ENCODE measurements around the gene RAB20. TPM values are rescaled to one million over a fixed set of nuclear protein-coding genes. Genes with fewer than 3 reads are reported as not detected.
"Not testable (repeated sequence)": the region's sequence is repeated elsewhere in the genome, so short reads cannot be mapped to it uniquely, and the experiment has no call there.

Gene RAB20, protein sequence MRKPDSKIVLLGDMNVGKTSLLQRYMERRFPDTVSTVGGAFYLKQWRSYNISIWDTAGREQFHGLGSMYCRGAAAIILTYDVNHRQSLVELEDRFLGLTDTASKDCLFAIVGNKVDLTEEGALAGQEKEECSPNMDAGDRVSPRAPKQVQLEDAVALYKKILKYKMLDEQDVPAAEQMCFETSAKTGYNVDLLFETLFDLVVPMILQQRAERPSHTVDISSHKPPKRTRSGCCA
- total RNA-seq (2014; rRNA removed; shearing (Covaris generic)), result 0.43 and 0.75 TPM in 2 replicates

DNA sequence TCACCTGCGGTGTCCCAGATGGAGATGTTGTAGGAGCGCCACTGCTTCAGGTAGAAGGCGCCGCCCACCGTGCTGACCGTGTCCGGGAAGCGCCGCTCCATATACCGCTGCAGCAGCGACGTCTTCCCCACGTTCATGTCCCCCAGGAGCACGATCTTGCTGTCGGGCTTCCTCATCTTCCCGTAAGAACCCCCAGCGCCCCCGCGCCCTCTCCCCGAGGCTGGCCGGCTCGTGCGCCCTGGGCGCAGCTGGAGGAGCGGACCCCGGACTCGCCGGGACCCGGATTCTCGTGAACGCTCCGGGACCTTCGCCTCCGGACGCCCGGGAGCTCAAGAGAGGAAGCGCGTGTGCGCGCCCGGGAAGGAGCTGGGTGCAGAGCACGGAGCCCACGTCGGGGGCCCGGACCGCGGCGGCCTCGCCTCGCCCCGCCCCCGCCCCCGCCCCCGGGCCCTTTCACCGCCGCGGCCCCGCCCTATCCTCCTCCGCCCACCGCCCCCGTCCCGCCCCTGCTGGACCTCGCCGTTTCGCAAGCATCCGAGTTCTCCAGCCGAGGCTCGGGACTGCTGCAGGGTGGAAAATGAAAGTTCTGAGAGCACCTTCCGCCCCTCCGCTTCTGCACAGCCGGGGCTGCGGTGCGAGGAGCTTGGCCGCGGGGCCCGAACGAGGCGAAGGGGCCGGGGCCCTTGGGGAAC, at the start of gene RAB20:
TSS of gene RAB20 (minus strand) at position 379 of the 692 bp plus-strand sequence. CDS start at position 176, 203 bp downstream.
- in situ Hi-C loops (cut with HindIII; ENCODE audit: low sequenced_read_pairs), result no loop called here
- peak; percentile 7 for DNase-seq (ENCODE audit: low spot score)

DNA sequence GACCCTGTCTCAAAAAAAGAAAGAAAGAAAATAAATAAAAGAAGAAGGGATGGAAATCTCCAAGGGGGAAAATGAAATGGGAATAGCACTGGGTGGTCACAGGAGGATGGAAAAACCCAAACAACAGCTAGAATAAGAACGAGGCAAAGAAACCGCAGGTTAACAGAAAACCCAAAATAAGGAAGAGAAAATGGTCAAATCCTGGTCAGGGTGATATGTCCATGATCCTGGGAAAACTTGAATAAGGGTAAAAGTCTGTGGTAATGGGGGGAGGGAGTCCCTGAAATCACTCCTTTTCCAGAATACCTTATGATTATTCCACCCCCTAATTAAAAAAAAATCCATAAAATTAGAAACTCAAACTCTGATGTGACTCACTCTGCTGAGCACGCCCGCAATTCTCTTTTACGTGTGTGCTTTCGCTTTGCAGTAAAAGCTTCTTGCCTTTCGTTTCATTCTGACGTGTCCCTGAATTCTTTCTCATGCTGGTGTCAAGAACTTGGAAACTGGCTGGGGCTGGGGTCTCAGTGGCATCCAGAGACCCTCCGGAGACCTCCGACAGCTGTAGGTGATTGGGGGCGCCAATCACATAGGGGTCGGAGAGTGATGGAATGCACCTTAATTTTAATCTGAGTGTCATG, 49.6 kb upstream of the RAB20 start:
- in situ Hi-C loops (cut with HindIII; ENCODE audit: low sequenced_read_pairs), result no loop called here
- no peak for DNase-seq (ENCODE audit: low spot score)

DNA sequence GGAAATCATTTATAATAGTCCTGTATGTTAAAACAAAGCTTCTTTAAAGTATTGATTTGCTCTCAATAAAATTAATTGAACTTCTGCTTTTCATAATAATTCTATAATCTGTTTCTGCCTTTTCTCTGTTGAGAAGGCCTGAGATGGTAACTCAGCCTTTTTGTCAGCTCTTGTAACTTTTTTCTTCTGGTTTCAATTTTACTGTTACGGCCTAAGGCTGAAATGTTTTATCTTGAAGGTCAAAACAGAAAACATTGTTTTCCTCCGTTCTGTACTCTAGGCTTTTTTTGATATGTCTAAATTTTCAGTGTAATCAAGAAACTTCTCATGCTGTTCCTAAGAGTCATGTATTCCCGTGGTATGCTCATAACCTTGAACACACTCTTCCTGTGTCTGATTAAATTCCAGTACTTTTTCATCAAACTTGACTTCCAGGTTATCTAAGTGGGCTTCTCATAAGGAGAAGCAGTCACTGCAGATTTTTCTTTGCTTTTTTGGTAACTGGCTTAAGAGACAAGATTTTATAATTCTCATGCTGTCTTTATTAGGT, 46.2 kb upstream of the RAB20 start:
- DNase-seq (ENCODE audit: low spot score), result no peak
- in situ Hi-C loops (cut with HindIII; ENCODE audit: low sequenced_read_pairs), result no loop called here

DNA sequence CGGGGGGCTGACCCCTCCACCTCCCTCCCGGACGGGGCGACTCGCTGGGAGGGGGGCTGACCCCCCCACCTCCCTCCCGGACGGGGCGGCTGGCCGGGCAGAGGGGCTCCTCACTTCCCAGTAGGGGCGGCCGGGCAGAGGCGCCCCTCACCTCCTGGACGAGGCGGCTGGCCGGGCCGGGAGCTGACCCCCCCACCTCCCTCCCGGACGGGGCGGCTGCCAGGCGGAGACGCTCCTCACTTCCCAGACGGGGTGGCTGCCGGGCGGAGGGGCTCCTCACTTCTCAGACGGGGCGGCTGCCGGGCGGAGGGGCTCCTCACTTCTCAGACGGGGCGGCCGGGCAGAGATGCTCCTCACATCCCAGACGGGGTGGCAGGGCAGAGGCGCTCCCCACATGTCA, 44.8 kb upstream of the RAB20 start:
- in situ Hi-C loops (cut with HindIII; ENCODE audit: low sequenced_read_pairs); DNase-seq (ENCODE audit: low spot score): not testable (repeated sequence)

DNA sequence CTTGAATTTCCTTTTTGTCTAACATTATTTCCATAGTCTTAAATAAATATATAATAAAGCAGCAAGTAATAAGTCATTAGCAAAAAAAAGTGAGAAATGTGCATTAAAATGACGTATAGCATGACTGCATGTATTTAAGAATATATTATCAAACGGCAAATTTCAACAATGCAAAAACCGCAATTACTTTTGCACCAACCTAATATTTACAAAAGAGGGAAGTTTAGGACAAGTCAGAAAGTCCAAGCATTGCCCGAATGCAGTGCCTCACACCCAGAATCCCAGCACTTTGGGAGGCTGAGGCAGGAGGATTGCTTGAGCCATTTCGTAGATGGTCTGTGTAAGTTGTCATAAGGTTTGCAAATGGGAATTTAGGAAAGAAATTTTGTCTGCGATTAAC, 43.6 kb upstream of the RAB20 start:
- in situ Hi-C loops (cut with HindIII; ENCODE audit: low sequenced_read_pairs), result no loop called here

DNA sequence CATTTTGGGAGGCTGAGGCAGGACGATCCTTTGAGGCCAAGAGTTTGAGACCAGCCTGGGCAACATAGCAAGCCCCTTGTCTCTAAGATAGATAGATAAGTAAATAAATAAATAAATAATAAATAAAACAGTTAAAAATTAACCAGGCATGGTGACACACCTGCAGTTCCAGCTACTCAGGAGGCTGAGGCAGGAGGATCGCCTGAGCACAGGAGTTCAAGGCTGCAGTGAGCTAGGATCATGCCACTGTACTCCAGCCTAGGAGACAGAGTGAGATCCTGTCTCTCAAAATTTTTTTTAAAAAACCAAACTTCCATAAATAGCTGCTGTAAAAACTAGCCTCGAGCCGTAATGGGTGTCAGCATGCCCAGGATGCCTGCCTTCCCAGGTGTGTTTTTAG, 39.5 kb upstream of the RAB20 start:
- in situ Hi-C loops (cut with HindIII; ENCODE audit: low sequenced_read_pairs), result no loop called here

More for the DNA sequence above, 43.6 kb upstream of the RAB20 start:
- no peak for DNase-seq (ENCODE audit: low spot score)

DNA sequence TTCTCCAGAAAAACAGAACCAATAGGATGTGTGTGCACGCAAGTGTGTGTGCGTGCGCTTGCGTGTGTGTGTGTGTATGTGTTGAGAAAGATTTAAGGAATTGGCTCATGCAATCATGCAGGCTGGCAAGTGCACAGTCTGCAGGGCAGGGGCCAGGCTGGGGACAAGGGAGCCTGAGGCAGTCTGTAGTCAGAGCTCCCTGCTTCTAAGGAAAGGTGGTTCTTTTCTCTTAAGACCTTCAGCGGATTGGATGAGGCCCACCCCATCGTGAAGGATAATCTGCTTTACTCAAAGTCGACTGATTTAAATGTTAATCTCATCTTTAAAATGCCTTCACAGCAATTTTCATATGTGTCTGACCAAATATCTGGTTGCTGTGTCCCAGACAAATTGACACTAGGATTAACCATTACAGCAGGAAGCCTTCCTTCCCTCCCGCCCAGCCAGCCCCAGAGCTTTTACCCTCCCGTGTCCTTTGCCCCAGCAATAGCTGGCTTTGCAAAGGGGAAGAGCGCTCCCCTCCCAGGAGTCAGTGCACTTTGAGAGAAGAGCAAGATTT, 38.8 kb upstream of the RAB20 start:
- in situ Hi-C loops (cut with HindIII; ENCODE audit: low sequenced_read_pairs), result no loop called here
- no peak for DNase-seq (ENCODE audit: low spot score)

More for the DNA sequence above, 39.5 kb upstream of the RAB20 start:
- DNase-seq (ENCODE audit: low spot score), result no peak

DNA sequence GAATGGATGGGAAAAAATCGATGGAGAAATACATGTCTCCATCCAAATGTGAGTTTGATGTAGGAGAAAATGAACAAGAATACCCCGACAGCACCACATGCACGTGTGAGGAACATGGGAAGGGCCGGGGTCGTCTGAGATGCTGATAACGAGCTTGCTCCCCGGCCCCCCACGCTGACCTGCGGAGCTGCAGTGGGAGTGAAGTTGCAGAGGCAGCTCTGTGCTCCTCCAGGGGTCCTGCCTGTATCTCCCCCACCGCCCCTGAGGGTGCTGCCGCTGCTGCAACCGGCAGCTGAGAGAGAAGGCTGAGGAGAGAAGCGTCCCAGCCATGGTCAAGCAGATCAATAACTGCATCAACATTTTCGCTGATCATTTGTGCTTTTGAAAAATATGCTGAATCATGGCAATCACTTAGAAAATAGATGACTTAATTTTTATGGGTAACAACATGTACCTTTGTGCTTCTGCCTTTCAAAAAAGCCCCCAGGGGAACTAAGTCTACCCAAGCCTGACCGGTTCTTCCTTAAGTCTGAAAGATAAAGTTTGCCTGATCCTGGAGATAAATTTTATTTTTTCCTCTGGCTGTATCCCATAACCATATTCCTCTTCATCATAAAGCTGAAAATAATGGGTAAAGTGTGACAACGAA, 35.6 kb upstream of the RAB20 start:
- in situ Hi-C loops (cut with HindIII; ENCODE audit: low sequenced_read_pairs), result no loop called here

DNA sequence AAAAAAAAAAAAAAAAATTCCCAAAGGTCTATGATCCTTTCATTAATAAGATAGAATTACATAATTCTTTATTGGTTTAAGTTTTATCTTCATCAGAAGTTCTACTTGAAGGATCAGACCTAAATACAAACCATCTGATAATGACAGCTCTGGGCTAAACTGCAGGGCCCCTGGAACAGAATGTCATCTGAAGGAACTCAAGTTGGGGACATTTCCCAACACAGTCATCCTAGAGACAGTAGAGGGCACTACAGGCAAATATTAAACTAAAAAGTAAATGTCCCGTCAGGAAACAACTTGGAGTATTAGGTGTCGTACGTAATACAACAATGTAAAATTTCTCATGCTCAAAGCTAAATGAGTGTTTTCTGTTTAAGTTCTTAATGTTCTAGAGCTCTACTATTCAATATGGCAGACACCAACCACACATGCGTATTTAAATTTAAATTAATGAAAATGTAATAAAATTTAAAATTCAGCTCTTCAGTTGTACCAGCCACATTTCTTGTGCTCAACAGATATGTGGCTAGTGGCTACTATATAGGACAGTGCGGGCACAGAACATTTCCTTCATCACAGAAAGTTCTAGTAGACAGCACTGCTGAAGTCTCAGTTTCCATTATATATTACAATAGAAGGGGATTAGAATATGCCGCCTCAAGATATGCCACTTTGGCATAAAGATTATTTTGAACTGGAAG, 32.1 kb upstream of the RAB20 start:
- in situ Hi-C loops (cut with HindIII; ENCODE audit: low sequenced_read_pairs), result no loop called here
- DNase-seq (ENCODE audit: low spot score), result peak; percentile 68

More for the DNA sequence above, 35.6 kb upstream of the RAB20 start:
- no peak for DNase-seq (ENCODE audit: low spot score)

DNA sequence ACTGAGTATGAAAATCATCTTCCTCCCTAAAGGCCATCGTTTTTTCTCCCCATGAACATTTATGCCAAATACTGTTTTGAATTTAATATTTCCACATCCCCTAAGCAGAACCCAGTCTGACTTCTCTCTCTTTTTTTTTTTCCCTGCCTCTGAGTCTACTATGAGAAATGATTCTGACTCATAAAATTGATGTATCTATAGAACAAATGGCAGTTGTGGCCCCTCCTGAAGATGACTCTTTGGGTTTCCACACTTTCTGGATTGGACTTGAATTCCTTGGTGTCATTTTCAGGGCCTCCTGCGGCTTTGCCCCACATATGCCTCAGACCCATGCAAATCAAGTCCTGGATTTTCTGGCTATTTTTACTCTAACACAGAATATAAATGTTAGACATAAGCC, 31.1 kb upstream of the RAB20 start:
- in situ Hi-C loops (cut with HindIII; ENCODE audit: low sequenced_read_pairs), result no loop called here
- DNase-seq (ENCODE audit: low spot score), result no peak

DNA sequence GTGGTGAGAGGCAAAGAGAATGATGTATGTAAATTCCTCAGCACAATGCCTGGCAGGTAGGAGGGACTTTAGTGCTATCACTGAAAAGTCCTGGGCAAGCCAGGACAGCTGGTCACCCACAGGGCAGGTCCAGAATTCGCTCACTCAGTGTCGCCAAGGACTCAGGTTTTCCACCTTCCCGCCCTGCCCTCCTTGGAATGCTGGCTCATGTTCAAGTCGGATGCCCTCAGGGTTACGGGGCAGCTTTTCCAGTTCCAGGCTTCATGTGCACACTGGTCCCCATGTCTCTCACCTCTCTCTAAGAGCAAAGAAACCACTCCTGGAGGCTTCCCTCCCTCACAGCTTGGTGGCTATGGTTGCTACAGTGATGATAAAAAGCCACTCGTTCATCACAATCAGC, 29.1 kb upstream of the RAB20 start:
- DNase-seq (ENCODE audit: low spot score), result no peak
- in situ Hi-C loops (cut with HindIII; ENCODE audit: low sequenced_read_pairs), result no loop called here

DNA sequence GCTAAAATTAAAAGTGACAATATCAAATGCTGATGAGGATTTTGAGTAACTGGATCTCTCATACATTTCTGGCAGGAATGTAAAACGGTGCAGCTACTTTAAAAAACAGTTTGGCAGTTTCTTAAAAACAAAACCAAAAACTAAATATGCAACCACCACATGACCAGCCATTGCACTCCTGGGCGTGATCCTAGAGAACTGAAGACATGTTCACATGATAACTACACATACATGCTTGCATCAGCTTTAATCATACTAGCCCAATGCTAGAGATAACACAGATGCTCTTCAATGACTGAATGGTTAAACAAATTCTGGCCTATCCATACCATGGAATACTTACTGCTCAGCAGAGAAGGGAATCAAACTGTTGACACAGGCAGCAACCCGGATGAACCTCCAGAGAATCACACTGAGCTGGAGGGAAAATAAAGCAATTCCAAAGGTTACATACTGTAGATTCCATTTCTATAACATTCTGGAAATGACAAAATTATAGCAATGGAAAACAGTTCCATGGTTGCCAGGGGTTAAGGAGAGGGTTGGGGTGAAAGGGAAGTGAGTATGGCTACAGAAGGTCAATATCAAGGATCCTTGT, 28.4 kb upstream of the RAB20 start:
- in situ Hi-C loops (cut with HindIII; ENCODE audit: low sequenced_read_pairs), result no loop called here
- DNase-seq (ENCODE audit: low spot score), result no peak

DNA sequence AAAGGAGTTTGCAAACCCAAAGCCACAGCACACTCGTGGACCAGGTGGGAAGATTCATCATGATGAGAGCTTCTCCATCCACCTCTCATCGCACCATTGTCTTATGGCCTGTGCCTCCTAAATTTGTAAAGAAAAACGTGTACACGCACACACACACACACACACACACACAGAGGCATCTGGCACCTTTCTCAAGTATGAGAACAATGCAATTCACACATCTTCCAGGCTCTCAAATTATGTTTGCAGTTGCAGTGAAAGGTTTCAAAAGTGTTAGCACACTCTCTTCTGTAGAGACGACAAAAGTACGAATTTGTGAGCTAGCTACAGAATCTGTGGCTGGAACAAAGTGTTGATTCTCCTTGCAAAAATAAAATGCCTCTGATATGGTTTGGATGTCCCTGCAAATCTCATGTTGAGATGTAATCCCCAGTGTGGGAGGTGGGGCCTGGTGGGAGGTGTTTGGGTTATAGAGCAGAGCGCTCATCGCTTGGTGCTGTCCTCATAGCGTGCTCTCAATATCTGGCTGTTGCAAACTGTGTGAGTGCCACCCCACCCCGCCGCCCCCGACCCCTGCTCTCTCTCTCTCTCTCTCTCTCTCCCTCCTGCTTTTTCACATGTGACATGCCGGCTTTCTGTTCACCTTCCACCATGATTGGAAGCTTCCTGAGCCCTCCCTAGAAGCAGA, 21.8 kb upstream of the RAB20 start:
- in situ Hi-C loops (cut with HindIII; ENCODE audit: low sequenced_read_pairs), result no loop called here
- no peak for DNase-seq (ENCODE audit: low spot score)

DNA sequence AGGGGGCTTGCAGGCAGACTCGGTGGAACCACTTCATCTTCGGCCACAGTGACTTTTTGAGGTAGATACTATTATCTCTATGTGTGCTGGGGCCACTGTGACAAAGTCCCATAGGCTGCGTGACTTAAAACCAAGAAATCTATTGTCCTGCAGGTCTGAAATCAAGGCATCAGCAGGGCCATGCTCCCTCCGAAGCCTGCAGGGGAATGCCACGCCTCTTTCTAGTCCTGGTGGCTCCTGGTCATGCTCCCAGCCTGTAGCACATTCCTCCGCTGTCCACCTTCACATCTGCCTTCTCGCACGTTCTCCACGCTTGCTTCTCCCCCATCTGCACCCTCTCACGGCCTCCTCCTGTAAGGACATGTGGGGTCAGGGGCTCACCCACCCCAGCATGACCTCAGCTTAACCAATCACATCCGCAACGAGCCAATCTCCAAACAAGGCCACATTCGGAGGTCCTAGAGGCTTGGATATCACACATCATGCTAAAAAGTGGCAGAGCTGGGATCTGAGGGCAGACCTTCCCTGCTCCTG, 21.0 kb upstream of the RAB20 start:
- DNase-seq (ENCODE audit: low spot score), result no peak

DNA sequence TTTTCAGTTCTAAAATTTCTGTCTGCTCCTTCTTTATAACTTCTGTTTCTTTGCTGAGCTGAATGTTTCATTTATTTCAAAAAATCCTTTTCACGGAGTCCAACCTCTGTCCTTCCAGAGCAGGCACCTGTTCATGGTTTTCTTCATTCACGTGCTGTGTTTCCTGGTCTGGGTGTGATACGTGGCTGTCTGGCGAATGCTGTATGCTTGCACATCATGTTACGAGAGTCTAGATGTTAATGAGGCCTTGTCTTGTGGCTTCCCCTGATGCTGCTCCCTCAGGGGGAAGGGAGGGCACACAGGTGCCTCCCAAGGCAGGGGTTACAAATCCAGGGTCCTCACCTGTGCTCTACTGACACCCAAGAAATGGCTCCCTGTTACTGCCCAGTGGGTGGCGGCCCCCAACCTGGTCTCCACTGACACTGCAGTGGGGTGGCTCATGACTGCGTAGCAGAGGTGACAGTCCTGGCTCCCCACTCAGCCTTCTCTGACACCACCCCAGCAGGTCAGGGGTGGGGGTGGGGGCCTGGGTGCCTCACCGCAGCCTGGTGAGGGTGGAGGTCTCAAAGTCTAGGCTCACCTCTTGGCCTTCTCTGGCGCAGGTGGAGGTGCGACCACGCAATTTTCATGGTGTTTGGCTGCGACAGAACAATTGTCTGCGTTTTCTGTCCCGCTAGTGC, 20.1 kb upstream of the RAB20 start:
- DNase-seq (ENCODE audit: low spot score), result no peak
- in situ Hi-C loops (cut with HindIII; ENCODE audit: low sequenced_read_pairs), result no loop called here

More for the DNA sequence above, 21.0 kb upstream of the RAB20 start:
- in situ Hi-C loops (cut with HindIII; ENCODE audit: low sequenced_read_pairs), result no loop called here

DNA sequence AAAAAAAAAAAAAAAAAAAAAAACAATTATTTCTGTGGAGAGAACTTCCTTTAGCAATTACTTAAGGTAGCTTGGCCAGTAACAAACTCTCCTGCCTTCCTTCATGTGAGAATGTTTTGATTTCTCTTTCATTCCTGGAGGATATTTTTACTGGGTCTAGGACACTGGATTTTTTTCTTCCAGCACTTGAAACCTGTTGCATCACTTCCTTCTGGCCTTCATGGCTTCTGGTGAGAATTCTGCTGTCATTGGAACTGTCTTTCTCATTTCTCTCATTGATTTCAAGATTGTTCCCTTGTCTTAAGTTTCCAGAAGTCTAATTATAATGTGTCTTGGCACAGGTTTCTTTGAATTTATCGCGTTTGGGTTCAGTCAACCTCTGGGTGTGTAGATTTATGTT, 19.3 kb upstream of the RAB20 start:
- no peak for DNase-seq (ENCODE audit: low spot score)
- in situ Hi-C loops (cut with HindIII; ENCODE audit: low sequenced_read_pairs), result no loop called here

DNA sequence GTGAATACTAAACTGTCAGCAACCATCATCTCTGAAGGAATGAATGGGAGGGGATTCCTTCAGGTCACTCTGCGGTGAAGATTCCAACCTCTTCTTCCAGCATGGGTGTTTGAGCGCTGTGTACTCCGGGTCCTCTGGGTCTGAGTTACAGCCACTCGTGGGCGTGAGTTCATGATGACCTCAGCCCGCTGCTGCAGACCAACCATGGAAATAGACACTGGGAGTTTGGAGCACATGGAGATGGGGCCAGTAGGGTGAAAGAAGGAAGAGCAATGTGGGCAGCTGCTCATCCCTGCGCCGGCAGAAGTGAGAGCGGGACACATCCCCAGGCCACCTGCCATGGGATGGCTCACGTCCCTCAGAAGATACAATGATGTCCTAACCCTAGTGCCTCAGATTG, 16.8 kb upstream of the RAB20 start:
- DNase-seq (ENCODE audit: low spot score), result no peak
- in situ Hi-C loops (cut with HindIII; ENCODE audit: low sequenced_read_pairs), result no loop called here
